Hepatocyte (in vitro differentiated cells): Measurements from ENCODE around the gene IRF4.

Experiments
- EZH2 ChIP-seq: fragments of 200-600 bp; sonication (generic); IDR thresholded peaks from 2 replicates; pipeline ENCODE4 v1.6.1; 2016; ENCODE audit warnings: antibody characterized with exemption, mild to moderate bottlenecking, borderline replicate concordance
- TF ChIP-seq, protein P1 (sequence below): fragments of 200-600 bp; sonication (generic); IDR thresholded peaks from 2 replicates; pipeline ENCODE4 v1.5.1; 2016; ENCODE audit warnings: antibody characterized with exemption, mild to moderate bottlenecking; ENCODE audit not compliant: poor library complexity

DNA sequence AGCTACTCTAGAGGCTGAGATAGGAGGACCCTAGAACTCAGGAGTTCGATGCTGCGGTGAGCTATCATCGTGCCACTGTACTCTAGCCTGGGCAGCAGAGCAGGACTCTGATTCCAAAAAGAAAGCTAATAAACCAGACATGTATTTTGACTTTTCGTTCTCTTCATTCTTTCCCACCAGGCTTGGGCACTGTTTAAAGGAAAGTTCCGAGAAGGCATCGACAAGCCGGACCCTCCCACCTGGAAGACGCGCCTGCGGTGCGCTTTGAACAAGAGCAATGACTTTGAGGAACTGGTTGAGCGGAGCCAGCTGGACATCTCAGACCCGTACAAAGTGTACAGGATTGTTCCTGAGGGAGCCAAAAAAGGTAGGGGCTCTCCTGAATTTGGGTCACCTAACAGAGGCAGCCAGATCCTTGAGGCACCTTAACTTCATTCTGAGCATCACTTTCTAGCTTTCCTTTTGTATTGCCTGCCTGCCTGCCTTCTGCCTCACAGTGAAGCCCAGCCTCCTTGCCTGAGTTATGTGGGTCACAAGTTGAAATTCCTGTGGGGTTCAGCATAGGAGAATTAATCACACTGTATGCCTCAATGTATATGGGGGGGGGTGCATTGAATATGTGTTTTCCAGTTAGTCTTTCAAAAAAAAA, 3.2 kb downstream of the IRF4 start:
- TF ChIP-seq, protein P1, sequence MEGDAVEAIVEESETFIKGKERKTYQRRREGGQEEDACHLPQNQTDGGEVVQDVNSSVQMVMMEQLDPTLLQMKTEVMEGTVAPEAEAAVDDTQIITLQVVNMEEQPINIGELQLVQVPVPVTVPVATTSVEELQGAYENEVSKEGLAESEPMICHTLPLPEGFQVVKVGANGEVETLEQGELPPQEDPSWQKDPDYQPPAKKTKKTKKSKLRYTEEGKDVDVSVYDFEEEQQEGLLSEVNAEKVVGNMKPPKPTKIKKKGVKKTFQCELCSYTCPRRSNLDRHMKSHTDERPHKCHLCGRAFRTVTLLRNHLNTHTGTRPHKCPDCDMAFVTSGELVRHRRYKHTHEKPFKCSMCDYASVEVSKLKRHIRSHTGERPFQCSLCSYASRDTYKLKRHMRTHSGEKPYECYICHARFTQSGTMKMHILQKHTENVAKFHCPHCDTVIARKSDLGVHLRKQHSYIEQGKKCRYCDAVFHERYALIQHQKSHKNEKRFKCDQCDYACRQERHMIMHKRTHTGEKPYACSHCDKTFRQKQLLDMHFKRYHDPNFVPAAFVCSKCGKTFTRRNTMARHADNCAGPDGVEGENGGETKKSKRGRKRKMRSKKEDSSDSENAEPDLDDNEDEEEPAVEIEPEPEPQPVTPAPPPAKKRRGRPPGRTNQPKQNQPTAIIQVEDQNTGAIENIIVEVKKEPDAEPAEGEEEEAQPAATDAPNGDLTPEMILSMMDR: no peak
- TF ChIP-seq EZH2: no peak
